Measurements from ENCODE around the gene TARS2. TPM values are rescaled to one million over a fixed set of nuclear protein-coding genes. Genes with fewer than 3 reads are reported as not detected.

The TARS2 gene
- total RNA-seq, 1 donor from 2014 or later: 29.6 TPM

DNA sequence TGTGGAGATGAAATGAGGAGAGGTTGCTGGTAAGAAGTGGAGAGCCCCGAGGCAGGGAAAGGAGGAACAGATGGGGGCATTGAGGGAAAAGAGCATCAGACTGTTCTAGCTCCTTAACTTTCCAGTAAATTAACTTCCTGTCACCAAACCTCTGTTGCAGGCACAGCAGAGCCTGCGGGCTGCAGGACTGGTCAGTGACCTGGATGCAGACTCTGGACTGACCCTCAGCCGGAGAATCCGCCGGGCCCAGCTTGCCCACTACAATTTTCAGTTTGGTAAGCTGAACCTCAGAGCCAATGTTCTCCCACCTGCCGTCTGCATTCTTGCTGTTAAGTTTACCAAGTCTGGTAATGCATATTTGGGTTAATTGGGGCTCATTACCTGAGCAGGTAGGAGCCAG is 18.2 kb downstream of the TARS2 start:
- H4K20me1 ChIP-seq (ENCODE audit: low read depth): peaks cover 3% of the 10 kb centered on the region
- H3K4me1 ChIP-seq: peaks cover 3% of the 10 kb centered on the region
- no peak for TF ChIP-seq EZH2phosphoT487 (IDR thresholded peaks at IDR 0.05)
- TF ChIP-seq, protein P1, sequence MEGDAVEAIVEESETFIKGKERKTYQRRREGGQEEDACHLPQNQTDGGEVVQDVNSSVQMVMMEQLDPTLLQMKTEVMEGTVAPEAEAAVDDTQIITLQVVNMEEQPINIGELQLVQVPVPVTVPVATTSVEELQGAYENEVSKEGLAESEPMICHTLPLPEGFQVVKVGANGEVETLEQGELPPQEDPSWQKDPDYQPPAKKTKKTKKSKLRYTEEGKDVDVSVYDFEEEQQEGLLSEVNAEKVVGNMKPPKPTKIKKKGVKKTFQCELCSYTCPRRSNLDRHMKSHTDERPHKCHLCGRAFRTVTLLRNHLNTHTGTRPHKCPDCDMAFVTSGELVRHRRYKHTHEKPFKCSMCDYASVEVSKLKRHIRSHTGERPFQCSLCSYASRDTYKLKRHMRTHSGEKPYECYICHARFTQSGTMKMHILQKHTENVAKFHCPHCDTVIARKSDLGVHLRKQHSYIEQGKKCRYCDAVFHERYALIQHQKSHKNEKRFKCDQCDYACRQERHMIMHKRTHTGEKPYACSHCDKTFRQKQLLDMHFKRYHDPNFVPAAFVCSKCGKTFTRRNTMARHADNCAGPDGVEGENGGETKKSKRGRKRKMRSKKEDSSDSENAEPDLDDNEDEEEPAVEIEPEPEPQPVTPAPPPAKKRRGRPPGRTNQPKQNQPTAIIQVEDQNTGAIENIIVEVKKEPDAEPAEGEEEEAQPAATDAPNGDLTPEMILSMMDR (IDR thresholded peaks at IDR 0.05): no peak
- no peaks in the 10 kb centered on the region for H3K36me3 ChIP-seq
- peaks cover 35% of the 10 kb centered on the region for H3K4me1 Mint-ChIP-seq
- no peak overlapping the region for H3K4me3 Mint-ChIP-seq
- no peak overlapping the region for H2AFZ ChIP-seq (replicated peaks)
- no peak for DNase-seq (ENCODE audit: low spot score)
- H3K27ac Mint-ChIP-seq: peak overlapping the region; percentile 35
- H3K36me3 Mint-ChIP-seq: peaks cover 35% of the 10 kb centered on the region
- no peak overlapping the region for H3K4me3 ChIP-seq
- H3K79me2 ChIP-seq (ENCODE audit: low read depth): no peaks in the 10 kb centered on the region
- H3K27me3 ChIP-seq: no peaks in the 10 kb centered on the region
- H3K9me3 ChIP-seq (ENCODE audit: low read depth): no peaks in the 10 kb centered on the region
- peaks cover 4% of the 10 kb centered on the region for H3K27me3 Mint-ChIP-seq (ENCODE audit: insufficient read depth, low read depth)
- no peak overlapping the region for H3K4me2 ChIP-seq
- H3K9ac ChIP-seq: no peak overlapping the region
- H3K9me3 Mint-ChIP-seq: no peaks in the 10 kb centered on the region
- no peak overlapping the region for H3K27ac ChIP-seq
- peaks cover 14% of the 10 kb centered on the region for H3F3A ChIP-seq (ENCODE audit: low read depth)

GRCh38 chr1:150507912-150508864 is 21.0 kb downstream of the TARS2 start, which contains the start of gene ECM1:
ECM1 (plus strand) TSS chr1:150508109; CDS start chr1:150508210, 101 bp downstream.
- Mint-ChIP-seq H3K36me3 (peaks cover 40% of the 10 kb centered on the region), H3K9me3 (no peaks in the 10 kb centered on the region), H3K27ac (peak within 1 kb of the TSS; percentile 90), H3K27me3 (ENCODE audit: insufficient read depth, low read depth) (peaks cover 10% of the 10 kb centered on the region), H3K4me1 (peaks cover 42% of the 10 kb centered on the region), H3K4me3 (peak within 1 kb of the TSS; percentile 39)
- Histone ChIP-seq H3K4me3 (no peak within 1 kb of the TSS), H3K27ac (no peak within 1 kb of the TSS), H3F3A (ENCODE audit: low read depth) (peaks cover 14% of the 10 kb centered on the region), H3K79me2 (ENCODE audit: low read depth) (no peaks in the 10 kb centered on the region), H3K9ac (no peak within 1 kb of the TSS), H3K27me3 (no peaks in the 10 kb centered on the region), H3K36me3 (no peaks in the 10 kb centered on the region), H3K4me1 (peaks cover 3% of the 10 kb centered on the region), H3K4me2 (no peak within 1 kb of the TSS), H3K9me3 (ENCODE audit: low read depth) (no peaks in the 10 kb centered on the region), H4K20me1 (ENCODE audit: low read depth) (peaks cover 3% of the 10 kb centered on the region), H2AFZ (replicated peaks) (no peak within 1 kb of the TSS)
- TF ChIP-seq EZH2phosphoT487 (IDR thresholded peaks at IDR 0.05) (no peak), EZH2 (IDR thresholded peaks at IDR 0.05) (no peak)
- TF ChIP-seq, protein P1 (IDR thresholded peaks at IDR 0.05): no peak
- no peak for DNase-seq (ENCODE audit: low spot score)

DNA sequence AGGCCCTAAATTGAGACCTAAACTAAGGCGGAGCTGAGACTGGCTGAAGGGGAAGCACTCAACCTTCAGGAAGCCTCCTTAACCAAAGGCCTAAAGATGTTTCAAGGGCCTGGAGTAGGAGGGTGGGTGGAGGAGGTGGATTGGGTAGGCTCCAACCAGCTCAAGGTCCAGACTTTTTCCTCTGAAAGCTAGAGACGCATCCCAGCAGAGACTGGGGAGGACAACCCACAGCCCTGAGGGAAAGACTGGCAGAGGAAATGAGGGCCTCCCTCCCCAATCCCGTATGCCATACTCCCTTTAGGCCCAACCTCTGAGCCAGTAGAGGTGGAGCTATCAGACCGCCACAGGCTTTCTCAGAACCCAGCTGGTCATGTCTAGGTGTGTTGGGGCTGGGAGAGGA is 21.8 kb downstream of the TARS2 start:
- no peaks in the 10 kb centered on the region for H3K27me3 ChIP-seq
- H3K36me3 ChIP-seq: no peaks in the 10 kb centered on the region
- no peak overlapping the region for H3K9ac ChIP-seq
- H4K20me1 ChIP-seq (ENCODE audit: low read depth): peaks cover 3% of the 10 kb centered on the region
- Mint-ChIP-seq H3K27ac (no peak overlapping the region), H3K27me3 (ENCODE audit: insufficient read depth, low read depth) (peaks cover 9% of the 10 kb centered on the region), H3K4me3 (no peak overlapping the region), H3K36me3 (peaks cover 41% of the 10 kb centered on the region), H3K4me1 (peaks cover 46% of the 10 kb centered on the region), H3K9me3 (no peaks in the 10 kb centered on the region)
- H3K4me1 ChIP-seq: peaks cover 3% of the 10 kb centered on the region
- H3K79me2 ChIP-seq (ENCODE audit: low read depth): no peaks in the 10 kb centered on the region
- no peak overlapping the region for H2AFZ ChIP-seq (replicated peaks)
- no peak overlapping the region for H3K4me3 ChIP-seq
- H3K4me2 ChIP-seq: no peak overlapping the region
- no peak overlapping the region for H3K27ac ChIP-seq
- no peak for TF ChIP-seq EZH2 (IDR thresholded peaks at IDR 0.05)
- no peak for TF ChIP-seq EZH2phosphoT487 (IDR thresholded peaks at IDR 0.05)
- TF ChIP-seq, protein P1 (IDR thresholded peaks at IDR 0.05): no peak
- DNase-seq (ENCODE audit: low spot score): no peak
- peaks cover 14% of the 10 kb centered on the region for H3F3A ChIP-seq (ENCODE audit: low read depth)
- H3K9me3 ChIP-seq (ENCODE audit: low read depth): no peaks in the 10 kb centered on the region

All from neural progenitor cell (in vitro differentiated cells).